CD14-positive monocyte (primary cell): ENCODE results near the gene KRT8. TPM values are rescaled to one million over a fixed set of nuclear protein-coding genes. Genes with fewer than 3 reads are reported as not detected.

ENCODE experiments used
- DNase-seq, 3 donors: peaks; one replicate each; pipeline ENCODE4 v3.0.0-alpha.2; 2011 to 2022
- H2AFZ ChIP-seq: 2 replicates; pipeline ENCODE4 v1.6.0; 2012; ENCODE audit warnings: mild to moderate bottlenecking, low read depth, low read length, inconsistent platforms; ENCODE audit not compliant: insufficient read depth, poor library complexity, severe bottlenecking
- H3K27ac ChIP-seq, 2 donors: 1 replicate in 1 of 2; 2 replicates in 1 of 2; pipeline ENCODE4 v1.5.1; 2012 to 2013; ENCODE audit warnings: low read length in 2 of 2, control low read depth in 1 of 2, inconsistent platforms in 1 of 2, low read depth in 1 of 2, mild to moderate bottlenecking in 1 of 2
- H3K27me3 ChIP-seq, 2 donors: one replicate each; pipeline versions ENCODE4 v1.6.0 to v1.6.1; 2011 to 2013; ENCODE audit warnings: low read length in 2 of 2; ENCODE audit not compliant: control insufficient read depth in 2 of 2, insufficient read depth in 2 of 2
- H3K36me3 ChIP-seq, 2 donors: replicated peaks in 1 of 2; 1 replicate in 1 of 2; 2 replicates in 1 of 2; pipeline versions ENCODE4 v1.5.1 to v1.6.1; 2012 to 2013; ENCODE audit warnings: low read length in 2 of 2, control low read depth in 1 of 2, inconsistent platforms in 1 of 2, mild to moderate bottlenecking in 1 of 2; ENCODE audit not compliant: insufficient read depth in 2 of 2, control insufficient read depth in 1 of 2
- H3K4me1 ChIP-seq, 2 donors: 1 replicate in 1 of 2; 2 replicates in 1 of 2; pipeline versions ENCODE4 v1.5.1 to v1.6.1; 2012 to 2013; ENCODE audit warnings: low read length in 2 of 2, control low read depth in 1 of 2, inconsistent platforms in 1 of 2, mild to moderate bottlenecking in 1 of 2, moderate library complexity in 1 of 2; ENCODE audit not compliant: insufficient read depth in 2 of 2, control insufficient read depth in 1 of 2
- H3K4me2 ChIP-seq: replicated peaks from 2 replicates; pipeline ENCODE3; 2012; ENCODE audit warnings: low read length, moderate library complexity, mild to moderate bottlenecking; ENCODE audit not compliant: poor library complexity, severe bottlenecking; ENCODE audit errors: extremely low read depth
- H3K4me3 ChIP-seq, 3 experiments: fragments of 200-600 bp in 1 of 3; sonication (generic) in 1 of 3; replicated peaks in 1 of 3; 1 replicate in 2 of 3; 2 replicates in 1 of 3; pipeline ENCODE4 v1.5.1; 2011 to 2013; ENCODE audit warnings: low read length in 3 of 3, mild to moderate bottlenecking in 3 of 3, control low read depth in 2 of 3, low read depth in 2 of 3, inconsistent platforms in 1 of 3, moderate library complexity in 1 of 3
- H3K79me2 ChIP-seq: 2 replicates; pipeline ENCODE4 v1.6.0; 2012; ENCODE audit warnings: mild to moderate bottlenecking, control low read depth, inconsistent platforms, low read length, moderate library complexity; ENCODE audit not compliant: insufficient read depth
- H3K9ac ChIP-seq: 2 replicates; pipeline ENCODE4 v1.6.0; 2017; ENCODE audit warnings: low read length, mild to moderate bottlenecking; ENCODE audit not compliant: insufficient read depth, poor library complexity, severe bottlenecking
- H3K9me3 ChIP-seq, 2 donors: replicated peaks in 1 of 2; 1 replicate in 1 of 2; 2 replicates in 1 of 2; pipeline versions ENCODE4 v1.5.1 to v1.6.1; 2012 to 2013; ENCODE audit warnings: low read length in 2 of 2, control low read depth in 1 of 2; ENCODE audit not compliant: control insufficient read depth in 1 of 2, insufficient read depth in 1 of 2
- H4K20me1 ChIP-seq: 2 replicates; pipeline ENCODE4 v1.6.0; 2012; ENCODE audit warnings: mild to moderate bottlenecking, low read length, control low read depth, moderate library complexity; ENCODE audit not compliant: insufficient read depth
- H3K27ac Mint-ChIP-seq, 7 donors: one replicate each; pipeline ENCODE4 v1.8.0; 2020; ENCODE audit warnings: mild to moderate bottlenecking in 7 of 7, mixed read lengths in 7 of 7, moderate library complexity in 6 of 7, inconsistent platforms in 2 of 7
- H3K27me3 Mint-ChIP-seq, 3 donors: one replicate each; pipeline ENCODE4 v1.8.0; 2021 to 2022; ENCODE audit warnings: low read depth in 3 of 3, mild to moderate bottlenecking in 3 of 3, mixed read lengths in 3 of 3, moderate library complexity in 3 of 3, inconsistent platforms in 1 of 3
- H3K36me3 Mint-ChIP-seq, 2 donors: one replicate each; pipeline ENCODE4 v1.8.0; 2020; ENCODE audit warnings: mixed read lengths in 2 of 2, inconsistent platforms in 1 of 2, mild to moderate bottlenecking in 1 of 2
- H3K4me1 Mint-ChIP-seq: one replicate; pipeline ENCODE4 v1.8.0; 2020; ENCODE audit warnings: mild to moderate bottlenecking, mixed read lengths
- H3K4me3 Mint-ChIP-seq, 2 donors: one replicate each; pipeline ENCODE4 v1.8.0; 2020; ENCODE audit warnings: mild to moderate bottlenecking in 2 of 2, mixed read lengths in 2 of 2, moderate library complexity in 1 of 2
- H3K9me3 Mint-ChIP-seq, 7 donors: one replicate each; pipeline ENCODE4 v1.8.0; 2020 to 2022; ENCODE audit warnings: mixed read lengths in 7 of 7, mild to moderate bottlenecking in 6 of 7, moderate library complexity in 6 of 7, inconsistent platforms in 2 of 7
- WGBS: methylation state at CpG from one replicate; pipeline ENCODE4 v1.1.5; 2013; ENCODE audit warnings: missing lambda C conversion rate; ENCODE audit not compliant: insufficient coverage; 5-methylcytosine and 5-hydroxymethylcytosine counted together
- intact Hi-C, 2 donors: fragments of 100-400 bp; cut with micrococcal nuclease; formaldehyde crosslinking; loops; one replicate each; pipeline versions ENCODE4 v1.15.0 to v1.15.1; 2023
- polyA plus RNA-seq, 3 donors: library from polyadenylated mRNA; depleted of rRNA in 1 of 3; unstranded in 2 of 3; stranded (reverse) in 1 of 3; fragments of 300-500 nt in 2 of 3; fragments of >200 nt in 1 of 3; fragmentation: Illumina TruSeq in 2 of 3; gene quantifications; 1 replicate in 2 of 3; 2 replicates in 1 of 3; pipeline ENCODE4 v1.2.3, GENCODE V29; 2012 to 2021
- TF ChIP-seq, protein P1 (sequence below): fragments of 200-600 bp; IDR thresholded peaks from one replicate; pipeline ENCODE4 v1.8.0; 2022; ENCODE audit warnings: antibody characterized with exemption, mild to moderate bottlenecking

Gene KRT8
- polyA plus RNA-seq, 3 donors, result 0.16 to 0.39 TPM; not detected in 1

DNA sequence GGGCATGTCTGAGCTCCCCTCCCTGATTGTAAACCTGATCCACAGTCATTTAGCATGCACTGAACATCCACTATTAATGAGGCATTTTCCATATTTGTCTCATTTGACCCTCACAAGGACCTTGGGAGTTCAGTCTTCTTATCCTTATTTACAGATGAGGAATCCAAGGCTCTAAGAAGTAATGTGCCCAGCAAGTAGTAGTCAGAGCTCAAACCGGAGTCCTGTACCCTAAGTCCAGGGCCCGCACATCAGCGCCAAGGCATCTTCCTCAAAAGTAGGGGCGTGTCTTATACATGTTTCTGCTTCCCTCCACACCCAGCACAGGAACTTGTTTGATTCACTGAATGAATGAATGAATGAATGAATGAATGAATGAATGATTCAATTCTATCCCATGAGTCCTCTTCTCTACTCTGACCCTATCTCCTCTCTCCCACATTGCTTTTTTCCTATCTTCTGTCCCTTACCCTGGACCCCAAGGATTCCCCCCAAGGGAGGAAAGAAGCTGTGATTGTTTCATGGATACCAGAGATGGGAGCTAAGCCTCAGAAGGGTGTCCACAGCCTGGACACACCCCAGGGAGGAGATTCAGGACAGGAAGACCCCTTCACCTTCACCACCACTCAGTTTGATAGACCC, 21.8 kb upstream of the KRT8 start:
- no peaks in the 10 kb centered on the region for H3K36me3 ChIP-seq
- H3K4me3 ChIP-seq, result no peak overlapping the region
- H3K27me3 ChIP-seq, result no peaks in the 10 kb centered on the region
- H3K4me1 Mint-ChIP-seq, result peaks cover 2% of the 10 kb centered on the region
- H2AFZ ChIP-seq, result no peak overlapping the region
- H3K79me2 ChIP-seq, result no peaks in the 10 kb centered on the region
- TF ChIP-seq, protein P1, sequence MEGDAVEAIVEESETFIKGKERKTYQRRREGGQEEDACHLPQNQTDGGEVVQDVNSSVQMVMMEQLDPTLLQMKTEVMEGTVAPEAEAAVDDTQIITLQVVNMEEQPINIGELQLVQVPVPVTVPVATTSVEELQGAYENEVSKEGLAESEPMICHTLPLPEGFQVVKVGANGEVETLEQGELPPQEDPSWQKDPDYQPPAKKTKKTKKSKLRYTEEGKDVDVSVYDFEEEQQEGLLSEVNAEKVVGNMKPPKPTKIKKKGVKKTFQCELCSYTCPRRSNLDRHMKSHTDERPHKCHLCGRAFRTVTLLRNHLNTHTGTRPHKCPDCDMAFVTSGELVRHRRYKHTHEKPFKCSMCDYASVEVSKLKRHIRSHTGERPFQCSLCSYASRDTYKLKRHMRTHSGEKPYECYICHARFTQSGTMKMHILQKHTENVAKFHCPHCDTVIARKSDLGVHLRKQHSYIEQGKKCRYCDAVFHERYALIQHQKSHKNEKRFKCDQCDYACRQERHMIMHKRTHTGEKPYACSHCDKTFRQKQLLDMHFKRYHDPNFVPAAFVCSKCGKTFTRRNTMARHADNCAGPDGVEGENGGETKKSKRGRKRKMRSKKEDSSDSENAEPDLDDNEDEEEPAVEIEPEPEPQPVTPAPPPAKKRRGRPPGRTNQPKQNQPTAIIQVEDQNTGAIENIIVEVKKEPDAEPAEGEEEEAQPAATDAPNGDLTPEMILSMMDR, result no peak
- no peak for DNase-seq
- H3K27ac ChIP-seq, result no peak overlapping the region
- no peaks in the 10 kb centered on the region for H3K36me3 Mint-ChIP-seq
- no peak overlapping the region for H3K9ac ChIP-seq
- H4K20me1 ChIP-seq, result no peaks in the 10 kb centered on the region
- H3K4me3 Mint-ChIP-seq, result no peak overlapping the region
- no peaks in the 10 kb centered on the region for H3K4me1 ChIP-seq
- no peak overlapping the region for H3K4me2 ChIP-seq
- peak overlapping the region in 1 of 7 donors; percentile 21 for H3K27ac Mint-ChIP-seq
- H3K27me3 Mint-ChIP-seq, result peaks cover 0 to 5% (median 2%) of the 10 kb centered on the region in 3 donors
- H3K9me3 Mint-ChIP-seq, result peaks cover 0 to 2% (median 0%) of the 10 kb centered on the region in 7 donors
- H3K9me3 ChIP-seq, result no peaks in the 10 kb centered on the region
- intact Hi-C loops, result no loop called here
- no CpG with 5 or more reads among the region's 4 CpGs for WGBS

- no peak overlapping the region for H3K4me2 ChIP-seq
- H3K79me2 ChIP-seq, result no peaks in the 10 kb centered on the region
- no peaks in the 10 kb centered on the region for H4K20me1 ChIP-seq
- no peak overlapping the region for H2AFZ ChIP-seq
- H3K4me1 ChIP-seq, result no peaks in the 10 kb centered on the region
- Mint-ChIP-seq H3K27ac (peak overlapping the region in 1 of 7 donors; percentile 39), H3K9me3 (peaks cover 0 to 2% (median 0%) of the 10 kb centered on the region in 7 donors), H3K4me1 (peaks cover 2% of the 10 kb centered on the region), H3K36me3 (no peaks in the 10 kb centered on the region), H3K4me3 (no peak overlapping the region), H3K27me3 (peaks cover 0 to 4% (median 3%) of the 10 kb centered on the region in 3 donors)
- H3K27me3 ChIP-seq, result no peaks in the 10 kb centered on the region
- H3K4me3 ChIP-seq, result no peak overlapping the region
- TF ChIP-seq, protein P1, result no peak
- H3K27ac ChIP-seq, result no peak overlapping the region
- no peaks in the 10 kb centered on the region for H3K36me3 ChIP-seq
- no peak for DNase-seq
- intact Hi-C loops, result no loop called here
- H3K9ac ChIP-seq, result no peak overlapping the region
- no peaks in the 10 kb centered on the region for H3K9me3 ChIP-seq
- WGBS, result 95% methylated on average over 5 of the region's 7 CpGs
These were observed 21.1 kb upstream of the KRT8 start for GRCh38 chr12:52925717-52926595.
